Measurements from ENCODE around the gene PARP12.

PARP12 gene

GRCh38 chr7:140025241-140025640, 37.5 kb downstream of the PARP12 start:
- no peak overlapping the region for H3K4me3 ChIP-seq (ENCODE audit: low read length in 2 of 2)
- H3K4me1 ChIP-seq (ENCODE audit: control insufficient read depth, insufficient read depth, low read length) = no peaks in the 10 kb centered on the region
- H3K9me3 ChIP-seq (ENCODE audit: control insufficient read depth in 2 of 2, low read length in 2 of 2) = no peaks in the 10 kb centered on the region
- peaks cover 21 to 30% of the 10 kb centered on the region in 2 donors for H3K36me3 ChIP-seq (ENCODE audit: control insufficient read depth in 2 of 2, insufficient read depth in 2 of 2, low read length in 2 of 2)
- H3K9ac ChIP-seq (ENCODE audit: low read length in 2 of 2) = no peak overlapping the region
- H3K27me3 ChIP-seq (ENCODE audit: control insufficient read depth in 1 of 2, insufficient read depth in 2 of 2, low read length in 2 of 2) = no peaks in the 10 kb centered on the region
- no peak overlapping the region for H3K27ac ChIP-seq (ENCODE audit: low read length)

- peaks cover 21 to 30% of the 10 kb centered on the region in 2 donors for H3K36me3 ChIP-seq (ENCODE audit: control insufficient read depth in 2 of 2, insufficient read depth in 2 of 2, low read length in 2 of 2)
- H3K9ac ChIP-seq (ENCODE audit: low read length in 2 of 2) = no peak overlapping the region
- H3K9me3 ChIP-seq (ENCODE audit: control insufficient read depth in 2 of 2, low read length in 2 of 2) = no peaks in the 10 kb centered on the region
- no peaks in the 10 kb centered on the region for H3K4me1 ChIP-seq (ENCODE audit: control insufficient read depth, insufficient read depth, low read length)
- H3K27ac ChIP-seq (ENCODE audit: low read length) = no peak overlapping the region
- no peak overlapping the region for H3K4me3 ChIP-seq (ENCODE audit: low read length in 2 of 2)
- no peaks in the 10 kb centered on the region for H3K27me3 ChIP-seq (ENCODE audit: control insufficient read depth in 1 of 2, insufficient read depth in 2 of 2, low read length in 2 of 2)
Observed at GRCh38 chr7:140024585-140024984, 38.2 kb downstream of the PARP12 start.

GRCh38 chr7:140023728-140024127, 39.0 kb downstream of the PARP12 start:
- Histone ChIP-seq H3K9me3 (ENCODE audit: control insufficient read depth in 2 of 2, low read length in 2 of 2) (no peaks in the 10 kb centered on the region), H3K27me3 (ENCODE audit: control insufficient read depth in 1 of 2, insufficient read depth in 2 of 2, low read length in 2 of 2) (no peaks in the 10 kb centered on the region), H3K36me3 (ENCODE audit: control insufficient read depth in 2 of 2, insufficient read depth in 2 of 2, low read length in 2 of 2) (peaks cover 21 to 30% of the 10 kb centered on the region in 2 donors), H3K4me3 (ENCODE audit: low read length in 2 of 2) (no peak overlapping the region), H3K4me1 (ENCODE audit: control insufficient read depth, insufficient read depth, low read length) (no peaks in the 10 kb centered on the region), H3K27ac (ENCODE audit: low read length) (no peak overlapping the region), H3K9ac (ENCODE audit: low read length in 2 of 2) (no peak overlapping the region)

- Histone ChIP-seq H3K27ac (ENCODE audit: low read length) (no peak overlapping the region), H3K27me3 (ENCODE audit: control insufficient read depth in 1 of 2, insufficient read depth in 2 of 2, low read length in 2 of 2) (no peaks in the 10 kb centered on the region), H3K36me3 (ENCODE audit: control insufficient read depth in 2 of 2, insufficient read depth in 2 of 2, low read length in 2 of 2) (peaks cover 14 to 26% of the 10 kb centered on the region in 2 donors), H3K9ac (ENCODE audit: low read length in 2 of 2) (no peak overlapping the region), H3K4me1 (ENCODE audit: control insufficient read depth, insufficient read depth, low read length) (no peaks in the 10 kb centered on the region), H3K9me3 (ENCODE audit: control insufficient read depth in 2 of 2, low read length in 2 of 2) (no peaks in the 10 kb centered on the region), H3K4me3 (ENCODE audit: low read length in 2 of 2) (no peak overlapping the region)
Observed at GRCh38 chr7:140022582-140023211, 40.1 kb downstream of the PARP12 start.

- Histone ChIP-seq H3K9me3 (ENCODE audit: control insufficient read depth in 2 of 2, low read length in 2 of 2) (no peaks in the 10 kb centered on the region), H3K4me3 (ENCODE audit: low read length in 2 of 2) (no peak overlapping the region), H3K27me3 (ENCODE audit: control insufficient read depth in 1 of 2, insufficient read depth in 2 of 2, low read length in 2 of 2) (no peaks in the 10 kb centered on the region), H3K36me3 (ENCODE audit: control insufficient read depth in 2 of 2, insufficient read depth in 2 of 2, low read length in 2 of 2) (peaks cover 8 to 22% of the 10 kb centered on the region in 2 donors), H3K27ac (ENCODE audit: low read length) (no peak overlapping the region), H3K9ac (ENCODE audit: low read length in 2 of 2) (no peak overlapping the region), H3K4me1 (ENCODE audit: control insufficient read depth, insufficient read depth, low read length) (no peaks in the 10 kb centered on the region)
Observed at GRCh38 chr7:140021603-140022002, 41.1 kb downstream of the PARP12 start.

- H3K4me3 ChIP-seq (ENCODE audit: low read length in 2 of 2) = no peak overlapping the region
- H3K36me3 ChIP-seq (ENCODE audit: control insufficient read depth in 2 of 2, insufficient read depth in 2 of 2, low read length in 2 of 2) = peaks cover 4 to 17% of the 10 kb centered on the region in 2 donors
- H3K9ac ChIP-seq (ENCODE audit: low read length in 2 of 2) = no peak overlapping the region
- no peak overlapping the region for H3K27ac ChIP-seq (ENCODE audit: low read length)
- no peaks in the 10 kb centered on the region for H3K4me1 ChIP-seq (ENCODE audit: control insufficient read depth, insufficient read depth, low read length)
- H3K9me3 ChIP-seq (ENCODE audit: control insufficient read depth in 2 of 2, low read length in 2 of 2) = no peaks in the 10 kb centered on the region
- no peaks in the 10 kb centered on the region for H3K27me3 ChIP-seq (ENCODE audit: control insufficient read depth in 1 of 2, insufficient read depth in 2 of 2, low read length in 2 of 2)
Observed at GRCh38 chr7:140019606-140020005, 43.1 kb downstream of the PARP12 start.

- H3K9me3 ChIP-seq (ENCODE audit: control insufficient read depth in 2 of 2, low read length in 2 of 2) = no peaks in the 10 kb centered on the region
- H3K36me3 ChIP-seq (ENCODE audit: control insufficient read depth in 2 of 2, insufficient read depth in 2 of 2, low read length in 2 of 2) = peaks cover 4 to 15% of the 10 kb centered on the region in 2 donors
- no peak overlapping the region for H3K4me3 ChIP-seq (ENCODE audit: low read length in 2 of 2)
- no peaks in the 10 kb centered on the region for H3K27me3 ChIP-seq (ENCODE audit: control insufficient read depth in 1 of 2, insufficient read depth in 2 of 2, low read length in 2 of 2)
- no peak overlapping the region for H3K27ac ChIP-seq (ENCODE audit: low read length)
- no peak overlapping the region for H3K9ac ChIP-seq (ENCODE audit: low read length in 2 of 2)
- no peaks in the 10 kb centered on the region for H3K4me1 ChIP-seq (ENCODE audit: control insufficient read depth, insufficient read depth, low read length)
Observed at GRCh38 chr7:140019172-140019571, 43.6 kb downstream of the PARP12 start.

- no peak overlapping the region for H3K27ac ChIP-seq (ENCODE audit: low read length)
- H3K4me1 ChIP-seq (ENCODE audit: control insufficient read depth, insufficient read depth, low read length) = no peaks in the 10 kb centered on the region
- H3K9me3 ChIP-seq (ENCODE audit: control insufficient read depth in 2 of 2, low read length in 2 of 2) = no peaks in the 10 kb centered on the region
- no peak overlapping the region for H3K4me3 ChIP-seq (ENCODE audit: low read length in 2 of 2)
- peaks cover 0 to 2% of the 10 kb centered on the region in 2 donors for H3K27me3 ChIP-seq (ENCODE audit: control insufficient read depth in 1 of 2, insufficient read depth in 2 of 2, low read length in 2 of 2)
- no peak overlapping the region for H3K9ac ChIP-seq (ENCODE audit: low read length in 2 of 2)
- peaks cover 0 to 9% of the 10 kb centered on the region in 2 donors for H3K36me3 ChIP-seq (ENCODE audit: control insufficient read depth in 2 of 2, insufficient read depth in 2 of 2, low read length in 2 of 2)
Observed at GRCh38 chr7:140018125-140019043, 44.4 kb downstream of the PARP12 start.

- Histone ChIP-seq H3K27ac (ENCODE audit: low read length) (no peak overlapping the region), H3K36me3 (ENCODE audit: control insufficient read depth in 2 of 2, insufficient read depth in 2 of 2, low read length in 2 of 2) (peaks cover 0 to 3% of the 10 kb centered on the region in 2 donors), H3K27me3 (ENCODE audit: control insufficient read depth in 1 of 2, insufficient read depth in 2 of 2, low read length in 2 of 2) (peaks cover 0 to 2% of the 10 kb centered on the region in 2 donors), H3K9ac (ENCODE audit: low read length in 2 of 2) (no peak overlapping the region), H3K4me1 (ENCODE audit: control insufficient read depth, insufficient read depth, low read length) (no peaks in the 10 kb centered on the region), H3K4me3 (ENCODE audit: low read length in 2 of 2) (no peak overlapping the region), H3K9me3 (ENCODE audit: control insufficient read depth in 2 of 2, low read length in 2 of 2) (no peaks in the 10 kb centered on the region)
Observed at GRCh38 chr7:140017543-140017942, 45.2 kb downstream of the PARP12 start.

GRCh38 chr7:140017034-140017433, 45.7 kb downstream of the PARP12 start:
- H3K27ac ChIP-seq (ENCODE audit: low read length) = no peak overlapping the region
- H3K4me1 ChIP-seq (ENCODE audit: control insufficient read depth, insufficient read depth, low read length) = no peaks in the 10 kb centered on the region
- H3K27me3 ChIP-seq (ENCODE audit: control insufficient read depth in 1 of 2, insufficient read depth in 2 of 2, low read length in 2 of 2) = peaks cover 0 to 2% of the 10 kb centered on the region in 2 donors
- no peaks in the 10 kb centered on the region for H3K36me3 ChIP-seq (ENCODE audit: control insufficient read depth in 2 of 2, insufficient read depth in 2 of 2, low read length in 2 of 2)
- H3K9ac ChIP-seq (ENCODE audit: low read length in 2 of 2) = no peak overlapping the region
- H3K9me3 ChIP-seq (ENCODE audit: control insufficient read depth in 2 of 2, low read length in 2 of 2) = no peaks in the 10 kb centered on the region
- no peak overlapping the region for H3K4me3 ChIP-seq (ENCODE audit: low read length in 2 of 2)

- Histone ChIP-seq H3K4me1 (ENCODE audit: control insufficient read depth, insufficient read depth, low read length) (no peaks in the 10 kb centered on the region), H3K9me3 (ENCODE audit: control insufficient read depth in 2 of 2, low read length in 2 of 2) (no peaks in the 10 kb centered on the region), H3K27ac (ENCODE audit: low read length) (no peak overlapping the region), H3K36me3 (ENCODE audit: control insufficient read depth in 2 of 2, insufficient read depth in 2 of 2, low read length in 2 of 2) (no peaks in the 10 kb centered on the region), H3K9ac (ENCODE audit: low read length in 2 of 2) (no peak overlapping the region), H3K27me3 (ENCODE audit: control insufficient read depth in 1 of 2, insufficient read depth in 2 of 2, low read length in 2 of 2) (peaks cover 0 to 2% of the 10 kb centered on the region in 2 donors), H3K4me3 (ENCODE audit: low read length in 2 of 2) (no peak overlapping the region)
Observed at GRCh38 chr7:140016540-140016939, 46.2 kb downstream of the PARP12 start.

Measured in stomach smooth muscle (tissue), 2 donors.